DOHH2 (cell line): ENCODE data around the gene GPATCH2.

Source experiments
- CTCF ChIP-seq: fragments of 200-600 bp; sonication (generic); IDR thresholded peaks from one replicate; pipeline ENCODE4 v1.5.1; 2014; ENCODE audit warnings: antibody characterized with exemption, mild to moderate bottlenecking, low read depth, low read length; ENCODE audit not compliant: poor library complexity, severe bottlenecking
- EZH2phosphoT487 ChIP-seq: fragments of 200-600 bp; sonication (generic); IDR thresholded peaks from 2 replicates; pipeline ENCODE4 v1.6.1; 2017; ENCODE audit warnings: borderline replicate concordance, mild to moderate bottlenecking, antibody characterized with exemption, low read length, moderate library complexity, mixed read lengths

GRCh38 chr1:217562229-217562878 is 68.5 kb downstream of the GPATCH2 start:
- TF ChIP-seq CTCF (no peak), EZH2phosphoT487 (no peak)
